HG02610 (cell line): ENCODE measurements around the gene MCF2L2.
"Not testable (repeated sequence)": the region's sequence is repeated elsewhere in the genome, so short reads cannot be mapped to it uniquely, and the experiment has no call there.

Experiments
- ATAC-seq: cut with Tn5 transposase; IDR thresholded peaks from one replicate; pipeline ENCODE4 v1.9.1; 2021; ENCODE audit warnings: mild to moderate bottlenecking, moderate library complexity; ENCODE audit not compliant: unreplicated experiment

Gene MCF2L2

GRCh38 chr3:183428447-183429211, at the start of gene MCF2L2:
Gene MCF2L2, minus strand, starts transcription at chr3:183428619. Its CDS starts 642 bp downstream, at chr3:183427977.
- ATAC-seq = peak; percentile 69

DNA sequence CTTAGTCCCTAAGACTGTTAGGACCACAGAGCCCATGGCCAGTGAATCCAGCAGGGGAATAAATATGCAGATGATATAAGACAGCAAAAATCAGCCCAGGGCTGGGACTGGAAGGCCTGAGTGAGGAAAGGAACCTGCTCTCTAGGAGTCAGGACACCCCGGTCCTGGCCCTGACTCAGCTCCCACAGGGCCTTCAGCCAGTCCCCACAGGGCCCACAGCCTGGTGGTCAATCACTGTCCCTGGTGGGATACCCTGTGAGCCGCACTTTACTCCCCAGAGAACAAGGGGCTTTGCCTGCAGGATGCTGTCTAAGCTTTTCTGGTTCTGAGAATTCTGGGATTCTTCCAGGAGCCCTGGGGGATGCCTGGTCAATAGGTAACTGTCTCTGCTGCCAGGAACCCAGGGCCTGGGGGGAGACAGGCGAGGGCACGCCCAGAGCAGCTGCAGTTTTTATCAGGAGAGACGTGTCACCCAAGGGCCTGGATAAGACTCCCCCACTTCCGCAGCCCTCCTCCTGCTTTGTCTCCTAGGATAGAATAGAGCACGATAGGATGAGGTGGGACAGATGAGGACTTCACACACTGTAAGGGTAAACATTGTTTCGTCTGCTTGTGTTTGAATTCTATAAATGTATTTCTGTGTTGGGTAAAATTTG, 49.5 kb upstream of the MCF2L2 start:
- ATAC-seq = no peak

GRCh38 chr3:183475764-183476162, 47.3 kb upstream of the MCF2L2 start:
- not testable (repeated sequence) for ATAC-seq

DNA sequence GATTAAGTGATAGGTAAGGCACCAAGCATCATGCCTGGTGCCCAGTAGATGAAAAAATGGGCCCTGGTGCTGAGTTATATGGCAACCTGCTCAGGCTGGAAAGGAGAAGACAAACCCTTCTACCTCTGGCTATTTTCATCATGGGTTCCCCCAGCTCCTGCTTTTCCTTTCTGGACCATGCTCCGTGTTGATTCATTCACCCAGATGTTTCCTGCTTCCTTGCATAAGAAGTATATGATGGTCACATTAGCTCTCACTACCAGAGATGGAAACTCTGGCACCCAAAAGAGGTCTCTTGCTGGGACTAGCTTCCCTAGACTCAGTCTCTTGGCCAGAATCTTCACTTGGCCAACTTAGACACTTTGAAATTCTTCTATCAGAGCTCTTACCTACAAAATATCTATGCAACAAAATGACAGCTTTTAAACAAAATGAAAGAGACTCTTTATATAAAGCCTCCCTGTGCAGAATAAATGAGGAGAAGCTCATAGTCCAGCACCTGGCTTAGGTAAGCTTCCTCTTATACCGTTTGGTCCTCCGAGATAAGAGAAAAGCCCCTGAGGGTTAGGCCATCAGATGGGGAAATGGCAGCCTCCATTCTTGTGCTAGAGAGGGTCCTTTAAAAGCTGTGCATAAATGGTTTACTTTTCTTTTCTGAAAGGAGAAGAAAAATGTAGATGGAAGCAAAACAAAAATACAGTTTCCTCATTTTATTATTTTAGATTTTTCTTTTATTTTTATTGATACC, 46.8 kb upstream of the MCF2L2 start:
- no peak for ATAC-seq

DNA sequence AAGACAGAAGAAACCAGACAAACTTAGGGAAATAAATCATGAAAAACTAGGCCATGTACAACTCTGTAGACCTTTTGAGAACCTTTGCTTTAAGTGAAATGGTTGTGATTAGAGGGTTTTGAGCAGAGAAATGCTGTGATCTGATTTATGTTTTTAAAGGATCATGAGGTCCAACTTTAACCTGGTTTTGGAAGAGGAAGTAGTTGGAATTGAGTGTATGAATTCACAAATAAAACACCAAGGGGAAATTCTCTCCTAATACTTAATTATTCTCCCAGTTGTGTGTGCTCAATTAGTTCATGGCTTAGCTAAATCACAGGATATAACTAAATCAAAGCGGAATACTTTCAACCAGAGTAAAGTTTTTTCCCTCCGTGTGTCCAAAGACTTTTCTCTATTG, 45.5 kb upstream of the MCF2L2 start:
- no peak for ATAC-seq

- ATAC-seq = no peak
These were observed 43.7 kb upstream of the MCF2L2 start for GRCh38 chr3:183472155-183472554.

DNA sequence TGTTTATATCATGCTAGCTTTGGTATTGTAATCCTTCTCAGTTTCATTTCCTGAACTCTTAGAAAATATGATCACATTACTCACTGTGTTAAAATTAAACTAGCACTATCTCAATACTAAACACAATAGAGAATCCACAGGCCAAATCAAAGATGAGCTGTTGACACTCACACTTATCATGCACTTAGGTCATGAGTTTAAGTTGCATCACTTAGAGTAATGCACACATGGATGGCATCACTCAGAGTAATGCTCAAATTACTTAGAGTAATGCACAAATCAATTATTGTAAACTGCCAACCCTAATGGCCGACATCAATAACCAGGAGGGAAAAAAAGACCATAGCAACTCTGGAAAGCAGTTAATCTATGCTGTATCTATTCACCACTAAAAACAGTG, 40.0 kb upstream of the MCF2L2 start:
- no peak for ATAC-seq

GRCh38 chr3:183466575-183466974, 38.2 kb upstream of the MCF2L2 start:
- ATAC-seq = no peak

GRCh38 chr3:183465710-183466109, 37.3 kb upstream of the MCF2L2 start:
- not testable (repeated sequence) for ATAC-seq

- no peak for ATAC-seq
These were observed 36.1 kb upstream of the MCF2L2 start for GRCh38 chr3:183464480-183464879.

DNA sequence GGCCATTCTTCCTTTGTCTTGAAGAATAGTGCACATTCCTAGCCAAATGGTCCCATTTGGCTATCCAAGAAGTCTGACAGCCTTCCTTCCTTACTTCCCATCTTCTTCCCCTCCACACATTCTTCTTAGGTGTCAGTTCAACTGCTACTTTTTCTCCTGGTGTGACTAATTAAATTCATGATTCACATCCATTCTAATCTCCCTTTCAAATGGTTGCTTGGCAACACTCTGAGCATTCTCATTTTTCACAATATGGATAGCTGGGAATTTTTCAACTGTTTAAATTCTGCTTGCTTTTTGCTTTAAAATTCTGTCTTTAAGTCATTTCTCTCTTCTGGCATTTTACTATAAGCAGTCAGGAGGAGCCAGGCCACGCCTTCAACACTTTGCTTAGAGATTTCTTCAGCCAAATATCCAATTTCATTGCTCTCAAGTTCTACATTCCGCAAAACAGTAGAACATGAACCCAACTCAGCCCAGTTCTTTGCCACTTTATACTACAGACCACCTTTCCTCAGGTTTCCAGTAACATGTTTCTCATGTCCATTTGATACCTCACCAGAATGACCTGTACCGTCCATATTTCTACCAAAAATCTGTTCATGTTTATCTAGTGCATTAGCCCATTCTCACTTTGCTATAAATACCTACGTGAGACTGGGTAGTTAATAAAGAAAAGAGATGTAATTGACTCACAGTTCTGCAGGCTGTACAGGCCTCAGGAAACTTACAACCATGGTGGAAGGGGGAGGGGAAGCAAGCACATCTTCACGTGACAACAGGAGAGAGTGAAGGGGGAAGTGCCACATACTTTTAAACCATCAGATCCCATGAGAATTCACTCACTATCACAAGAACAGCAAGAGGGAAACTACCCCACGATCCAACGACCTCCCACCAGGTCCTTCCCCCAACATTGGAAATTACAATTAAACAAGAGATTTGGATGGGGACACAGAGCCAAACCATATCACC, 31.9 kb upstream of the MCF2L2 start:
- ATAC-seq = no peak

GRCh38 chr3:183455089-183455488, 26.7 kb upstream of the MCF2L2 start:
- no peak for ATAC-seq

DNA sequence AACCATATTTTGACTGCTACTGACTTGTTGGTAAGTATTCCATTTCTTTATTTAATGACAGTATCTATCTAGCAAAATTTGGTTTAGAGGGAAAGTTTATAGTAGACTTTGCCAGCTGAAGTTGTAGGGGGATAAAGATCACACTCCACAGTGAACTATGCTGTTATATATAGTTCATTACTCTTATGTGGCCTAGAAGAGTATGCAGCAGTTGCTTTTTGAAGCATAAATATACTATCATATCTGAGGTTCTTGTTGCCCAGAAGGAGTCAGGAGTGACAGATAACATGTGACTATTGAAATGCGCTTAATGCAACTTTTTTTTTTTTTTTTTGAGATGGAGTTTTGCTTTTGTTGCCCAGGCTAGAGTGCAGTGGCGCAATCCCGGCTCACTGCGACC, 25.6 kb upstream of the MCF2L2 start:
- ATAC-seq = no peak

DNA sequence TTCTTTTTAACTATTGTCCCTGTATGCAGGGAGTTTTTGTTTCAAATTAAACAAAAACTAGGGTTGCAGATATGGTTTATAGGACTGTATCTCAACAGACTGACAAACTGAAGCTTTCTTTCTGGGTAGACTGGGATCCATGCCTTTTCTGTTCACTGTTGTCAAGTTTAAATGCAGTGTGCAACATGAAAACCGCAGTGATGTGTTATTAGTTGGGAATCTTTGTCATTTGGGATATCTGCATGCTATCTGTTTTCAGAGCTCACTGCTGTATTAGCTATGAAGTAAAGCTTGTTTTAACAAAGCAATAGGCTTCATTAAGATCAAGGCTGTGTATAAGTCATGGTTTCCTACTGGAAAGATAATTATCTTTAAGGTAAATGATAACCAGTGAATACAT, 21.4 kb upstream of the MCF2L2 start:
- ATAC-seq = no peak

- ATAC-seq = no peak
These were observed 21.0 kb upstream of the MCF2L2 start for GRCh38 chr3:183449391-183449790.

DNA sequence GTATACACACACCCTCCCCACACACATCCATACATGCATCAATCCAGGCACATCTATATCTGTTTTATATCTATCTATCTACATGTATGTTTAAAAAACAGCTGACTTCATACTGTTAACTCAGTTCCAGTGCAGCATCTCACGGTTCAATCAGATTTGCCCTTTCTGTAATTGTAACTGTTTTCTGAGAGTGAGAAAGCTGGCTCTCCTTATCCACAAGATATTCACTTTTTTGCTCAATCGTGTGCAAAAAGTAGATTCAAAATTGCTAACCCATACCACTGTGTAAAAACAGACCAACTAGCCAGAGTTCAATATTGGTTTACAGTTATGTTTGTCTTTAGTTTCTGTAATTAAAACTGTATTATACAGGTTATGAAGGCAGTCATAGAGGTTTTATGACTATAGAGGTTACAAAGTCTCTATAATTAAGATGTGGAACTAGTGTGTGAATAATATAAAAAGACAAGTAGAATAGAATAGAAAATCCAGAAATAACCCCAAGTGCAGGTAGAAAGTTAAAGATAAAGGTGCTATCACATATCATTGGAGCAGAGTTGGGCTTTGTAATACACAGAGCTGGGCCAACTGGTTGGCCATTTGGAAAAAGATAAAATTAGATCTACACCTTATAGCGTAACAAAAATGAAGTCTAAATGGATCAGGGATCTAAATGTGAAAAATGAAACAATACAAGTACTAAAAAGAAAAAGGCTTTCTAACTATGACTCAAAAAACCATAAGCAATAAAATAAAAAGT, 20.1 kb upstream of the MCF2L2 start:
- no peak for ATAC-seq

DNA sequence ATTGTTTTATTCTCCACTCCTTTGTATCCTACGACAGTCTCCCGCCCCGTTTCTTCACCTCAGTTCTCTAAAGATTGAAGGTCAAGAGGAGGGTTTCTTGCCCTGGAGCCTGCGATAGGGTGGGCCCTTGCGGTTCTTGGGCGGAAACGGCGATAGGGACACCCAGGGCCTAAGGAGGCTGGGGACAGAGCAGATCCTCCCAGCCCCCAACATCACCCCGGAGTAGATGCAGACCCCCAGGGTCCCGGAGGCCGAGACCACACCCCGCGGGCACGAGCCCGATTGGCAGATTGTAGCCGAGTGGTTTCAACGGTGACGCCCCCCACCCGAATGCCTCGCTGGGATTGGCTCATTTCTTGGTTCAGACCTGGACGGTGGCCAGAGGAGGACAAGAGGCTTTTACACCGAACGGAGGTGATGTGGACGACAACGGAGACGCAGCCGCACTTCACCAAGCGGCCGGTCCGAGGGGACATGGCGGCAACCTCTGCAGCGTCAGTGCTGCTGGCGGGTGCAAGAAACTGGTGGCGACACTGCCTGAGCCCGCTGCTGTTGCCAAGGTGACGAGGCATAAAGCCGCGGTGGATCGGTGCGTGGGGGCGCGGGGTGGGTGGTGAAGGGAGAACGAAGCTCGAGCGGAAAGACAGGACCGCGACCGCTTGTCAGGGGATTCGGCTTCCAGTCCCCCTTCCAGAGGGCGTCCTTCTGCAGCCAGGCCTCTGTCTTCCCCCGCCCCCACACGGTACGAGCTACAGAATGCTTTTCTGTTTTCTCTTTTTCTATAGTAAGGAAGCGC, 19.0 kb upstream of the MCF2L2 start:
- peak; percentile 82 for ATAC-seq

DNA sequence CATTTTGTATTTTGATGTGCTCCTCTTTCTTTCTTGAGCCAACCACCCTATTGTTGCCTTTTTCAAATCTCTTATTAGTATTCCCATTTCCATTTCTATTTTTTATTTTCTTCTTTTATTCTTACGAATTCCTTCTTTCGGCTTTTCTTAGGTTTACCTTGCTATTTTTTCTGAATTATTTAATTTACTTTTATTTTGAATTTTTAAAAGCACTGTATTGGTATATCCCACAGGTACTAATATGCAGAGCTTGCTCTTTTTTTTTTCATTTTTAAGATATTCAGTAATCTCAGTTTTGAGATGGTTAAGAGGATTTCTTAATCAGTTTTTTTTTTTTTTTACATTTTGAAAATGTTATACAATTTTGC, 18.4 kb upstream of the MCF2L2 start:
- no peak for ATAC-seq

GRCh38 chr3:183444748-183445147, 16.3 kb upstream of the MCF2L2 start:
- no peak for ATAC-seq
